HL-60 (cell line): Measurements from ENCODE around the gene ZNF563.

Experiments used
- CTCF ChIP-seq: IDR thresholded peaks from one replicate; pipeline ENCODE4 v1.5.1; 2011; ENCODE audit warnings: low read length, control low read depth, inconsistent platforms; ENCODE audit not compliant: insufficient read depth
- GABPA ChIP-seq: IDR thresholded peaks from 2 replicates; pipeline ENCODE4 v1.6.1; 2012; ENCODE audit warnings: low read depth
- POLR2AphosphoS5 ChIP-seq: IDR thresholded peaks from 2 replicates; pipeline ENCODE4 v1.6.1; 2012; ENCODE audit warnings: low read depth
- SPI1 ChIP-seq: IDR thresholded peaks from 2 replicates; pipeline ENCODE4 v1.6.1; 2012; ENCODE audit warnings: low read depth, mild to moderate bottlenecking, borderline replicate concordance
- TF ChIP-seq, protein P1 (sequence below): IDR thresholded peaks from 2 replicates; pipeline ENCODE4 v1.6.1; 2012; ENCODE audit warnings: low read depth; ENCODE audit not compliant: insufficient replicate concordance

DNA sequence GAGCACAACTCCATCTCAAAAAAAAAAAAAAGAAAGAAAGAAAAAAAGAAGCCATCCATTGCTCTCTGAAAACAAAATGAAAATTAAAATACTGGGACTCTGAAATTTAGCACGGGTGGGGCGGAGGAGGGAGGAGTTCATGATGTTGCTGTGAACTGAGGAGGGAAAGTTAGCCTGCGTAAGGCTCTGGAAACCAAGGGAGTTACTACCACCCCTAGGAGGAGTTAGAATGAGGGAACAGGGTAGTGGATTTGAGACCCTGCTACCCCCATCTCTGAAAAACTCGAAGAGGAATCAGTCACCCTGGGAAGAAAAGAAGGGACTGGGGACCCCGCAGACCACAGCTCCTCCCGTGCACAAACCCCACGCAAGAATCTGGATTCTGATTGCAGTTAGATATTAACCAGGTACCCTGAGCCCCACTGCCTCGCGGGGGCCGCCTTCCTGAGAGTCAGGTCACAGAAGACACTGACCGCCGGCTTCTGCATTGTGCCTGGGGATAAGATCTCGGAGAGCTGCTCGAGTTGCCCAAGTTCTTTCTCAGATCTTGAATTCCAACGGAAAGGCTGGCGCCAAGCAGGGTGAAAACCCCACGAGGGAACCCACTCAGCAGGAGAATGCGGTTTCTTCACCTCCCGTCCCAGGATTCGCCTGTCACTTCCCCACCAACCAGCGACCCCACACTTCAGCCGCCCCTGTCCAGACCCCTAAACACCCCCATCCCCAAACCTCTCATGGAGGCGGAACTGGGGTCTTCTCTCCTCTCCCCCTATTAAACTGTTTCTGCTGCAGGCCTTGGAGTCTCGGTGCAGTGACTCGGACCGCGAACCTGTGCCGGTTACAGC lies 31.2 kb upstream of the ZNF563 start:
- no peak for TF ChIP-seq CTCF
- TF ChIP-seq, protein P1, sequence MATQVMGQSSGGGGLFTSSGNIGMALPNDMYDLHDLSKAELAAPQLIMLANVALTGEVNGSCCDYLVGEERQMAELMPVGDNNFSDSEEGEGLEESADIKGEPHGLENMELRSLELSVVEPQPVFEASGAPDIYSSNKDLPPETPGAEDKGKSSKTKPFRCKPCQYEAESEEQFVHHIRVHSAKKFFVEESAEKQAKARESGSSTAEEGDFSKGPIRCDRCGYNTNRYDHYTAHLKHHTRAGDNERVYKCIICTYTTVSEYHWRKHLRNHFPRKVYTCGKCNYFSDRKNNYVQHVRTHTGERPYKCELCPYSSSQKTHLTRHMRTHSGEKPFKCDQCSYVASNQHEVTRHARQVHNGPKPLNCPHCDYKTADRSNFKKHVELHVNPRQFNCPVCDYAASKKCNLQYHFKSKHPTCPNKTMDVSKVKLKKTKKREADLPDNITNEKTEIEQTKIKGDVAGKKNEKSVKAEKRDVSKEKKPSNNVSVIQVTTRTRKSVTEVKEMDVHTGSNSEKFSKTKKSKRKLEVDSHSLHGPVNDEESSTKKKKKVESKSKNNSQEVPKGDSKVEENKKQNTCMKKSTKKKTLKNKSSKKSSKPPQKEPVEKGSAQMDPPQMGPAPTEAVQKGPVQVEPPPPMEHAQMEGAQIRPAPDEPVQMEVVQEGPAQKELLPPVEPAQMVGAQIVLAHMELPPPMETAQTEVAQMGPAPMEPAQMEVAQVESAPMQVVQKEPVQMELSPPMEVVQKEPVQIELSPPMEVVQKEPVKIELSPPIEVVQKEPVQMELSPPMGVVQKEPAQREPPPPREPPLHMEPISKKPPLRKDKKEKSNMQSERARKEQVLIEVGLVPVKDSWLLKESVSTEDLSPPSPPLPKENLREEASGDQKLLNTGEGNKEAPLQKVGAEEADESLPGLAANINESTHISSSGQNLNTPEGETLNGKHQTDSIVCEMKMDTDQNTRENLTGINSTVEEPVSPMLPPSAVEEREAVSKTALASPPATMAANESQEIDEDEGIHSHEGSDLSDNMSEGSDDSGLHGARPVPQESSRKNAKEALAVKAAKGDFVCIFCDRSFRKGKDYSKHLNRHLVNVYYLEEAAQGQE: no peak
- TF ChIP-seq POLR2AphosphoS5: no peak
- TF ChIP-seq SPI1: no peak
- no peak for TF ChIP-seq GABPA
